ENCODE data around the gene IL31.
"Not testable (repeated sequence)": the region's sequence is repeated elsewhere in the genome, so short reads cannot be mapped to it uniquely, and the experiment has no call there.

IL31 gene

GRCh38 chr12:122190842-122191668 is 17.0 kb upstream of the IL31 start:
- Histone ChIP-seq H3K4me3 (ENCODE audit: extremely low read depth, insufficient read depth, low read length, poor library complexity, severe bottlenecking) (no peak overlapping the region), H3K4me1 (ENCODE audit: control insufficient read depth, insufficient read depth, low read length, poor library complexity, severe bottlenecking) (no peaks in the 10 kb centered on the region), H3K9me3 (ENCODE audit: control insufficient read depth, low read length) (peaks cover 10% of the 10 kb centered on the region), H3K27ac (ENCODE audit: low read depth, low read length, severe bottlenecking) (no peak overlapping the region), H3K36me3 (ENCODE audit: control insufficient read depth, insufficient read depth, low read length) (no peaks in the 10 kb centered on the region)
- 53 to 82% methylated on average over 9 to 12 of the region's 18 CpGs for WGBS, 2 experiments (ENCODE audit: insufficient coverage in 2 of 2)

GRCh38 chr12:122189626-122190475 is 15.8 kb upstream of the IL31 start:
- Histone ChIP-seq H3K27ac (ENCODE audit: low read depth, low read length, severe bottlenecking) (no peak overlapping the region), H3K4me1 (ENCODE audit: control insufficient read depth, insufficient read depth, low read length, poor library complexity, severe bottlenecking) (no peaks in the 10 kb centered on the region), H3K36me3 (ENCODE audit: control insufficient read depth, insufficient read depth, low read length) (no peaks in the 10 kb centered on the region), H3K9me3 (ENCODE audit: control insufficient read depth, low read length) (peaks cover 5% of the 10 kb centered on the region), H3K4me3 (ENCODE audit: extremely low read depth, insufficient read depth, low read length, poor library complexity, severe bottlenecking) (no peak overlapping the region)
- 92% methylated on average over 21 to 31 of the region's 34 CpGs for WGBS, 2 experiments (ENCODE audit: insufficient coverage in 2 of 2)

GRCh38 chr12:122187466-122187865 is 13.4 kb upstream of the IL31 start:
- Histone ChIP-seq H3K27ac (ENCODE audit: low read depth, low read length, severe bottlenecking) (no peak overlapping the region), H3K36me3 (ENCODE audit: control insufficient read depth, insufficient read depth, low read length) (no peaks in the 10 kb centered on the region), H3K4me1 (ENCODE audit: control insufficient read depth, insufficient read depth, low read length, poor library complexity, severe bottlenecking) (no peaks in the 10 kb centered on the region), H3K9me3 (ENCODE audit: control insufficient read depth, low read length) (no peaks in the 10 kb centered on the region), H3K4me3 (ENCODE audit: extremely low read depth, insufficient read depth, low read length, poor library complexity, severe bottlenecking) (no peak overlapping the region)
- WGBS, 2 experiments (ENCODE audit: insufficient coverage in 2 of 2): 86 to 90% methylated on average over 11 to 12 of the region's 12 CpGs

- H3K4me3 ChIP-seq (ENCODE audit: extremely low read depth, insufficient read depth, low read length, poor library complexity, severe bottlenecking): no peak overlapping the region
- no peaks in the 10 kb centered on the region for H3K9me3 ChIP-seq (ENCODE audit: control insufficient read depth, low read length)
- 93 to 95% methylated on average over 5 to 10 of the region's 10 CpGs for WGBS, 2 experiments (ENCODE audit: insufficient coverage in 2 of 2)
- H3K36me3 ChIP-seq (ENCODE audit: control insufficient read depth, insufficient read depth, low read length): no peaks in the 10 kb centered on the region
- no peaks in the 10 kb centered on the region for H3K4me1 ChIP-seq (ENCODE audit: control insufficient read depth, insufficient read depth, low read length, poor library complexity, severe bottlenecking)
- H3K27ac ChIP-seq (ENCODE audit: low read depth, low read length, severe bottlenecking): no peak overlapping the region
These were observed 11.6 kb upstream of the IL31 start for GRCh38 chr12:122185494-122186082.

GRCh38 chr12:122185079-122185478 is 11.1 kb upstream of the IL31 start:
- Histone ChIP-seq H3K9me3 (ENCODE audit: control insufficient read depth, low read length) (no peaks in the 10 kb centered on the region), H3K4me3 (ENCODE audit: extremely low read depth, insufficient read depth, low read length, poor library complexity, severe bottlenecking) (no peak overlapping the region), H3K27ac (ENCODE audit: low read depth, low read length, severe bottlenecking) (no peak overlapping the region), H3K36me3 (ENCODE audit: control insufficient read depth, insufficient read depth, low read length) (no peaks in the 10 kb centered on the region), H3K4me1 (ENCODE audit: control insufficient read depth, insufficient read depth, low read length, poor library complexity, severe bottlenecking) (no peaks in the 10 kb centered on the region)
- 88 to 94% methylated on average over 3 to 5 of the region's 7 CpGs for WGBS, 2 experiments (ENCODE audit: insufficient coverage in 2 of 2)

GRCh38 chr12:122184517-122184916 is 10.5 kb upstream of the IL31 start:
- Histone ChIP-seq H3K9me3 (ENCODE audit: control insufficient read depth, low read length) (no peaks in the 10 kb centered on the region), H3K4me1 (ENCODE audit: control insufficient read depth, insufficient read depth, low read length, poor library complexity, severe bottlenecking) (no peaks in the 10 kb centered on the region), H3K36me3 (ENCODE audit: control insufficient read depth, insufficient read depth, low read length) (no peaks in the 10 kb centered on the region), H3K27ac (ENCODE audit: low read depth, low read length, severe bottlenecking) (no peak overlapping the region), H3K4me3 (ENCODE audit: extremely low read depth, insufficient read depth, low read length, poor library complexity, severe bottlenecking) (no peak overlapping the region)
- WGBS, 2 experiments (ENCODE audit: insufficient coverage in 2 of 2): 84 to 93% methylated on average over 10 to 13 of the region's 18 CpGs

- WGBS, 2 experiments (ENCODE audit: insufficient coverage in 2 of 2): 85 to 88% methylated on average over 7 of the region's 10 CpGs
- Histone ChIP-seq H3K36me3 (ENCODE audit: control insufficient read depth, insufficient read depth, low read length) (no peaks in the 10 kb centered on the region), H3K9me3 (ENCODE audit: control insufficient read depth, low read length) (no peaks in the 10 kb centered on the region), H3K4me3 (ENCODE audit: extremely low read depth, insufficient read depth, low read length, poor library complexity, severe bottlenecking) (peak overlapping the region; percentile 44), H3K27ac (ENCODE audit: low read depth, low read length, severe bottlenecking) (no peak overlapping the region), H3K4me1 (ENCODE audit: control insufficient read depth, insufficient read depth, low read length, poor library complexity, severe bottlenecking) (no peaks in the 10 kb centered on the region)
These were observed 9.5 kb upstream of the IL31 start for GRCh38 chr12:122183588-122183940.

GRCh38 chr12:122182887-122183587 is 9.0 kb upstream of the IL31 start, which contains the start of gene LRRC43:
TSS of gene LRRC43 (plus strand) at chr12:122183123. CDS start at chr12:122183145, 22 bp downstream.
- WGBS, 2 experiments (ENCODE audit: insufficient coverage in 2 of 2): 7 to 8% methylated on average over 36 to 48 of the region's 63 CpGs
- Histone ChIP-seq H3K4me3 (ENCODE audit: extremely low read depth, insufficient read depth, low read length, poor library complexity, severe bottlenecking) (peak within 1 kb of the TSS; percentile 44), H3K27ac (ENCODE audit: low read depth, low read length, severe bottlenecking) (no peak within 1 kb of the TSS), H3K9me3 (ENCODE audit: control insufficient read depth, low read length) (no peaks in the 10 kb centered on the region), H3K36me3 (ENCODE audit: control insufficient read depth, insufficient read depth, low read length) (no peaks in the 10 kb centered on the region), H3K4me1 (ENCODE audit: control insufficient read depth, insufficient read depth, low read length, poor library complexity, severe bottlenecking) (no peaks in the 10 kb centered on the region)

GRCh38 chr12:122176473-122176872 is 2.5 kb upstream of the IL31 start:
- WGBS, 2 experiments (ENCODE audit: insufficient coverage in 2 of 2): no CpG with 5 or more reads among the region's 4 CpGs
- H3K27ac ChIP-seq (ENCODE audit: low read depth, low read length, severe bottlenecking); H3K36me3 ChIP-seq (ENCODE audit: control insufficient read depth, insufficient read depth, low read length); H3K4me1 ChIP-seq (ENCODE audit: control insufficient read depth, insufficient read depth, low read length, poor library complexity, severe bottlenecking); H3K4me3 ChIP-seq (ENCODE audit: extremely low read depth, insufficient read depth, low read length, poor library complexity, severe bottlenecking); H3K9me3 ChIP-seq (ENCODE audit: control insufficient read depth, low read length): not testable (repeated sequence)

GRCh38 chr12:122172262-122172939 is 1.6 kb downstream of the IL31 start:
- Histone ChIP-seq H3K4me3 (ENCODE audit: extremely low read depth, insufficient read depth, low read length, poor library complexity, severe bottlenecking) (no peak overlapping the region), H3K4me1 (ENCODE audit: control insufficient read depth, insufficient read depth, low read length, poor library complexity, severe bottlenecking) (no peaks in the 10 kb centered on the region), H3K9me3 (ENCODE audit: control insufficient read depth, low read length) (no peaks in the 10 kb centered on the region), H3K27ac (ENCODE audit: low read depth, low read length, severe bottlenecking) (no peak overlapping the region), H3K36me3 (ENCODE audit: control insufficient read depth, insufficient read depth, low read length) (no peaks in the 10 kb centered on the region)
- WGBS, 2 experiments (ENCODE audit: insufficient coverage in 2 of 2): 90 to 93% methylated on average over 16 to 17 of the region's 17 CpGs

All from mesodermal cell (in vitro differentiated cells).